Pancreas (tissue), 10 donors: ENCODE results near the gene KIT. TPM values are rescaled to one million over a fixed set of nuclear protein-coding genes. Genes with fewer than 3 reads are reported as not detected.

ENCODE experiments used
- ATAC-seq, 4 donors: fragments of 200-7000 bp; cut with Tn5 transposase; one replicate each; pipeline versions ENCODE4 v1.8.0 to v1.9.1; 2020; ENCODE audit warnings: mild to moderate bottlenecking in 4 of 4, moderate library complexity in 4 of 4
- DNase-seq, 6 donors: peaks; one replicate each; pipeline ENCODE4 v3.0.0-alpha.2; 2020
- FAIRE-seq: peaks from 2 replicates; lab custom pipeline; 2012; peaks lifted over from hg19 to GRCh38; lab: Jason Lieb, UNC
- H3K27ac ChIP-seq, 4 donors: fragments of 200-600 bp; sonication (generic); 1 replicate in 3 of 4; 2 replicates in 1 of 4; pipeline versions ENCODE4 v1.5.0 to v1.8.0; 2020
- H3K27me3 ChIP-seq, 4 donors: fragments of 200-600 bp; one replicate each; pipeline ENCODE4 v1.8.0; 2021
- H3K36me3 ChIP-seq, 3 donors: fragments of 200-600 bp; sonication (generic) in 1 of 3; one replicate each; pipeline versions ENCODE4 v1.5.0 to v1.8.0; 2020 to 2021
- H3K4me1 ChIP-seq, 3 donors: fragments of 200-600 bp; one replicate each; pipeline ENCODE4 v1.8.0; 2021
- H3K4me3 ChIP-seq, 4 donors: fragments of 200-600 bp; sonication (generic) in 2 of 4; one replicate each; pipeline versions ENCODE4 v1.5.0 to v1.8.0; 2020 to 2021
- H3K9me3 ChIP-seq, 4 donors: fragments of 200-600 bp; one replicate each; pipeline ENCODE4 v1.8.0; 2021
- WGBS, 2 donors: extraction: QIAGEN DNeasy Blood & Tissue Kit; methylation state at CpG; one replicate each; pipeline ENCODE4 v1.1.7; 2013; 5-methylcytosine and 5-hydroxymethylcytosine counted together
- intact Hi-C, 3 donors: fragments of 100-400 bp; cut with DNase I; formaldehyde crosslinking; loops; one replicate each; pipeline versions ENCODE4 v1.11.1 to v1.14.2; 2022
- polyA plus RNA-seq, 2 donors: library from polyadenylated mRNA; stranded (reverse); fragments of 200-250 nt; gene quantifications; one replicate each; pipeline ENCODE4 v1.2.3, GENCODE V29; 2013
- total RNA-seq, 6 donors: library from RNA; stranded (reverse); fragmentation: NEBNext Ultra II Directional in 4 of 6; extraction: Animal tissue kit (Norgen Biotek cat#: 25700) in 4 of 6; gene quantifications; one replicate each; pipeline versions ENCODE4 v1.2.1 to v1.2.4, GENCODE V29; 2021 to 2023
- TF ChIP-seq, protein P1 (sequence below), 4 donors: fragments of 200-600 bp; sonication (generic) in 3 of 4; IDR thresholded peaks; one replicate each; pipeline versions ENCODE4 v1.5.0 to v1.8.0; 2021; ENCODE audit warnings: antibody characterized with exemption in 4 of 4
- donor health status: healthy with polysubstance abuse.
- donor health status: DM: no; HTN: no; CAD: no; lungs with moderate emphysema.
- donor health status: DM: no; HTN: no; CAD: no.
- donor health status: control.
- donor health status: control.
- donor health status: Bipolar disorder and iron deficiency.
- donor health status: DM: yes; HTN: yes; CAD: no.
- donor health status: DM: no; HTN: no; CAD: no.
- donor health status: DM: no; HTN: no; CAD: no.
- donor health status: DM: yes; HTN: yes; CAD: no.

The KIT gene
- total and polyA plus RNA-seq, 8 donors = 0.23 to 4.0 (median 1.4) TPM

DNA sequence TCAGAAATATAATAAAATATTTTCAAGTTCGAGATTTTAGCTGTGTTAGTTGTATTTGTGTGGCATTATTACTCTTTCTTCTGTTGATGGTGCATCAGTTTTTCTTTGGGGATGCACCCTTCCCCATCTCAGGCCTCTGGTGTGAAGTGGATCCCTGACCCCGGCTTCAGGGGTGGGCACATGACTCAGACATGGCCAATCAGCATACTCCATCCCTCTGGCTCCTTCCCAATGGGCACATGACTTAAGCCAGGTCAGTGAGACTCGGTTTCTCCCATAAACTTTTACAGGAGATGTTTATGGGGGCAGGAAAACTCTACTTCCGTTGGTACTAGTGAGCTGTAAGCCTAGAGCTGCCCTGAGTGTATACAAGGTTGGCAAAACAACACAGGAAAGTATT, 3.0 kb upstream of the KIT start:
- FAIRE-seq = no peak
- intact Hi-C loops = no loop called here
- H3K36me3 ChIP-seq = no peaks in the 10 kb centered on the region
- H3K27me3 ChIP-seq = no peaks in the 10 kb centered on the region
- H3K4me1 ChIP-seq = peaks cover 0 to 6% (median 1%) of the 10 kb centered on the region in 3 donors
- ATAC-seq = no peak
- 44 to 53% methylated on average over 4 of the region's 4 CpGs for WGBS, 2 donors
- no peak for DNase-seq
- no peaks in the 10 kb centered on the region for H3K9me3 ChIP-seq
- H3K27ac ChIP-seq = no peak overlapping the region
- H3K4me3 ChIP-seq = no peak overlapping the region
- TF ChIP-seq, protein P1, sequence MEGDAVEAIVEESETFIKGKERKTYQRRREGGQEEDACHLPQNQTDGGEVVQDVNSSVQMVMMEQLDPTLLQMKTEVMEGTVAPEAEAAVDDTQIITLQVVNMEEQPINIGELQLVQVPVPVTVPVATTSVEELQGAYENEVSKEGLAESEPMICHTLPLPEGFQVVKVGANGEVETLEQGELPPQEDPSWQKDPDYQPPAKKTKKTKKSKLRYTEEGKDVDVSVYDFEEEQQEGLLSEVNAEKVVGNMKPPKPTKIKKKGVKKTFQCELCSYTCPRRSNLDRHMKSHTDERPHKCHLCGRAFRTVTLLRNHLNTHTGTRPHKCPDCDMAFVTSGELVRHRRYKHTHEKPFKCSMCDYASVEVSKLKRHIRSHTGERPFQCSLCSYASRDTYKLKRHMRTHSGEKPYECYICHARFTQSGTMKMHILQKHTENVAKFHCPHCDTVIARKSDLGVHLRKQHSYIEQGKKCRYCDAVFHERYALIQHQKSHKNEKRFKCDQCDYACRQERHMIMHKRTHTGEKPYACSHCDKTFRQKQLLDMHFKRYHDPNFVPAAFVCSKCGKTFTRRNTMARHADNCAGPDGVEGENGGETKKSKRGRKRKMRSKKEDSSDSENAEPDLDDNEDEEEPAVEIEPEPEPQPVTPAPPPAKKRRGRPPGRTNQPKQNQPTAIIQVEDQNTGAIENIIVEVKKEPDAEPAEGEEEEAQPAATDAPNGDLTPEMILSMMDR (IDR thresholded peaks at IDR 0.05) = no peak

DNA sequence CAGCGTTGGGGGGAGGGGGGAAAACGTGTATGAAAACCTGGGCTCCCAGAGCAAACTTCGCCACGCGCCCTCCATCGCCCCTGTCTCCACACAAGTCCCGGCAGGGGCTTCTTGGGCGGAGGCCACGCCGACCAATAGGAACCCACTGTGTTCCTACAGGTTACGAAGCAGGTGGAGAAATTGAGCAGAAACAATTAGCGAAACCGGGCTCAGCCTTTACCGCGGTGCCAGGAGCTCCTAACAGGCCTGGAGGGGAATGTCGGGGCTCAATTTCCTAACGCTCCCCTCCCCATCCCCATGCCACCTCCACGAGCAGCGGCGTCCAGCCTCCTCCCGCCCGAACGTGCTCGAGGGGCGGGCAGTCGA, 589 bp upstream of the KIT start:
- Histone ChIP-seq H3K27me3 (no peaks in the 10 kb centered on the region), H3K27ac (no peak overlapping the region), H3K4me1 (peaks cover 0 to 8% (median 5%) of the 10 kb centered on the region in 3 donors), H3K9me3 (no peaks in the 10 kb centered on the region), H3K4me3 (peak overlapping the region; percentile 25 to 60 (median 44)), H3K36me3 (no peaks in the 10 kb centered on the region)
- intact Hi-C loops = no loop called here
- ATAC-seq (no peak), DNase-seq (peak in 3 of 6 donors; percentile 12 to 57 (median 54)), FAIRE-seq (no peak)
- TF ChIP-seq, protein P1 (IDR thresholded peaks at IDR 0.05) = no peak
- WGBS, 2 donors = 6 to 7% methylated on average over 25 to 26 of the region's 26 CpGs

DNA sequence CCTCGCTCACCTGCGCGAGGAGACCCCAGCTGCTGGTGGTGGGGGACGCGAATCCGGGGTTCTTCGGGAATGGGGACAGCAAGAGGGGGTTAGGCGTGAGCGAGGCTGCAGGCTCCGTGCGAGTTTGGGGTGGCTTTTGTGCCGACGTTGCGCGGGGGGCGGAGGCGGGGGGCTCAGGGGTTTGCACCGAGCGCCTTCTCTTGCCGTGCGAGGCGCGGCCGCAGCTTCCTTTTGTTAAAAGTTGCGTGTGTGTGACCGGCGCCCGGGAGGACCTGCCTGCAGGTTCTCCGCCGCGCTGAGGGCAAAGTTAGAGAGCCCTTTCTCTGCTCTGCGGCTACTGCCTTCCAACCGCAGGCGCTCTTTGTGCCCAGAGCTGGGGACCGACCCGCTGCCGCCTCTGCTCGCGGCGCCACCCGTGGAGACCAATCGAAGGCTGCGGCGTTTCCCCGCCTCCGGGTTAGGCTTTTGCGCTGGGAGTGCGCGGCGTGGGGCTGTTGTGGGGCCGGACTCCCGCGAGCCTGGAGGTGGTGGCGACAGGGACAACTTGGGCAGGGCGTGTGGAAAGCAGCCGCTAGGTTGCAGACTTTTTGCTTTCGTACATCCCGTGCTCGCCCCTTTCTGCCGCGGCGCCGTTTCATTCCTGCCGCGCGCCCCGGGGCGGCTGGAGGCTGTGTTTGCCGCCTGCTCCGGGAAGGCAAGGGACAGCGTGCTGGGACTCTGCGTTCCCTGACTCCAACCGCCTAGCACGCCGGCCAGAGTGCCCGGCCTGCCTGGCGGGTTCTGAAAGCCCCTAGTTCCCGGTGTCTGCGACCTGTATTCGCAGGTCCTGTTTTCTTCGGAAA, 716 bp downstream of the KIT start:
- peak overlapping the region; percentile 25 to 60 (median 44) for H3K4me3 ChIP-seq
- peak overlapping the region in 1 of 4 donors; percentile 21 for H3K27ac ChIP-seq
- ATAC-seq (peak; percentile 77 to 85 (median 84)), DNase-seq (peak; percentile 26 to 82 (median 52)), FAIRE-seq (no peak)
- H3K4me1 ChIP-seq = peaks cover 0 to 8% (median 5%) of the 10 kb centered on the region in 3 donors
- H3K27me3 ChIP-seq = no peaks in the 10 kb centered on the region
- WGBS, 2 donors = 1% methylated on average over 75 to 81 of the region's 81 CpGs
- TF ChIP-seq, protein P1 (IDR thresholded peaks at IDR 0.05) = peak in 1 of 4 donors; percentile 20
- intact Hi-C loops = no loop called here
- no peaks in the 10 kb centered on the region for H3K36me3 ChIP-seq
- no peaks in the 10 kb centered on the region for H3K9me3 ChIP-seq

DNA sequence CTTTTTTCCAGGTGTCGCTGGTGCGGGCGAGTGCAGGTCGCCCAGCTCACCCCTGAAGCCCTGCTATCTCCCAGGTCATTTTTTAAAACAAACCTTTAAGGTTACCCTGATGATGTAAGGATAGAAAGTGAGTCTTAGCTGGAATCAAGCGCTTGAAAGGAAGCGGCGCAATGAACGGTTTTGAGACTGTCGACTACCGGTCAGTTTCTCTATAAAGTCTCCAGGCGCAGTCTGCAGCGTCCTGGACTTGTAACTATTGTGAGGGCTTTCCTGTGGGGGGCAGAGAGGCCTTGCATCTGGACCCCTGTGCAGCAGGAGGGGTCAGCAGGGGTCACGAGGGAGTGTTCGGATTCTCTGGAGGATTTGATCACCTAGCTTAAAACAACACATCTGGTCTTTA, 1.6 kb downstream of the KIT start:
- 1 to 2% methylated on average over 14 of the region's 14 CpGs for WGBS, 2 donors

More for the DNA sequence above, 1.6 kb downstream of the KIT start:
- no peak for FAIRE-seq
- Histone ChIP-seq H3K36me3 (no peaks in the 10 kb centered on the region), H3K27ac (no peak overlapping the region), H3K4me1 (peaks cover 0 to 8% (median 5%) of the 10 kb centered on the region in 3 donors), H3K4me3 (peak overlapping the region; percentile 1 to 49 (median 32)), H3K9me3 (no peaks in the 10 kb centered on the region), H3K27me3 (no peaks in the 10 kb centered on the region)
- intact Hi-C loops = no loop called here
- no peak for DNase-seq
- peak in 3 of 4 donors; percentile 14 to 24 (median 22) for ATAC-seq
- TF ChIP-seq, protein P1 (IDR thresholded peaks at IDR 0.05) = no peak
